GM19455 (cell line): ENCODE measurements around the gene FKBP14.

ENCODE experiments used
- ATAC-seq: cut with Tn5 transposase; IDR thresholded peaks from one replicate; pipeline ENCODE4 v1.9.1; 2021; ENCODE audit not compliant: unreplicated experiment

Gene FKBP14, protein sequence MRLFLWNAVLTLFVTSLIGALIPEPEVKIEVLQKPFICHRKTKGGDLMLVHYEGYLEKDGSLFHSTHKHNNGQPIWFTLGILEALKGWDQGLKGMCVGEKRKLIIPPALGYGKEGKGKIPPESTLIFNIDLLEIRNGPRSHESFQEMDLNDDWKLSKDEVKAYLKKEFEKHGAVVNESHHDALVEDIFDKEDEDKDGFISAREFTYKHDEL

DNA sequence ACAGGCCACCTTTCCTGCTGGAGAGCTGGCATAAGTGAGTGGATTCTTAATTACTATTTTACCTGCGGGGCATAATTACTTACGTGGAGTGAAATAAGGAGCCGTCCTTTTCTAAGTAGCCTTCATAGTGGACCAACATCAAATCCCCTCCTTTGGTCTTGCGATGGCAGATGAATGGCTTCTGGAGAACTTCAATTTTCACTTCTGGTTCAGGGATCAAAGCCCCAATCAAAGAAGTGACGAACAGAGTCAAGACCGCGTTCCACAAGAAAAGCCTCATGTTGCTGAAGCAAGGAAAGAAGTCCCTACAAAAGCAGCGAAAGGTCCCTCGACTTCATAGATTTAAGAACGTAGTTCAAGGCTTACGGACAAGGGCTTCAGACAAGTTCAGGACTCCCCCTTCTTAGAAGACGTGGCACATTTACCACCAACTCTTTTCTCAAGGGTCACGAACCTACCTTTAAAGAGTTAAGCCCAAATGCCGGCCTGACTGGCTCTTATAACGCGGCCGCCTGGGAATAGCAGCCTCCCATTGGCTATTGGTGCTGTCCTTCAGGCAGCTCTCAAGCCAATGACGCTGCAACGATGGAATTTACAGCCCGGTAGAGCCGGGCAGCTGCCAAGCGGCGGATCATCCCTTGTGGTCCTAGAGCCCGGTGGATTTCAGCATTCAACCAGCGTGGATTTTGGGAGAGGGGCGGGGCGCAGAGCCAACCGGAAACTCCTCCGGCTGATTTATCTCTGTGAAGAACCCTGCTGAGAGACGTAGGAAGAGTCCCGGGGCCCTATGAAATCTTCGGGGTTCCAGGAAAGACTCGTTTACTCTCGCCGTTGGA lies at the start of gene FKBP14:
Gene FKBP14, minus strand, starts transcription at position 474 of the 836 bp plus-strand sequence. Its CDS starts 194 bp downstream, at position 280.
- ATAC-seq: peak; percentile 75

DNA sequence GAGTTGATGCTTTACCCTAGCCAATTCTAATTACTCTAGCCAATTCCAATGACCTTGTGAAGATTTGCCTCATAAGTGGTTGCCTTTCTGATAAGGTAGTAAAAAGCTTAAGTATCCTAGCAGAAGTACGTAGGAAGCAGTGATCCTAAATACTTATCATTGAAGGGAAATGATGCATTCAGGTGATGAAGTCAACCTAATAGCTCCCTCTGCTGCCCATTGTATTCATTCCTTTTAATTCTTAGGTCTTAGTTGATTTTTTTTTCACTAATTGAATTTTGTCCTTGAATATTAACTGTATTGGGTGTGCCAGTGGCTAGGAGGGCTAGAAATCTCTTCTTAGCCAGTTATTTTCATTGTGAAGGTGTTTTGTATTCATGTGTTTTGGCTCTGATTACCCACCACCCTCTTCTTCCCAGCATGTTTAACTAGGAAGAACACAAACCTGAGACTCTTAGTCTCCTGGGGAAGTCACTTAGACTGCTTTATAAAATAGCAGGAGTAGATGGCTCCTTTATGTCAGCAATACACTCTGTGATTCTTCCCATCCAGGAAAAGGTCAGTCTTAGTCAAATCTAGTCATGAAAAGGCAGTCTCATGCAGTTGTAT lies 48.0 kb upstream of the FKBP14 start:
- ATAC-seq: no peak

DNA sequence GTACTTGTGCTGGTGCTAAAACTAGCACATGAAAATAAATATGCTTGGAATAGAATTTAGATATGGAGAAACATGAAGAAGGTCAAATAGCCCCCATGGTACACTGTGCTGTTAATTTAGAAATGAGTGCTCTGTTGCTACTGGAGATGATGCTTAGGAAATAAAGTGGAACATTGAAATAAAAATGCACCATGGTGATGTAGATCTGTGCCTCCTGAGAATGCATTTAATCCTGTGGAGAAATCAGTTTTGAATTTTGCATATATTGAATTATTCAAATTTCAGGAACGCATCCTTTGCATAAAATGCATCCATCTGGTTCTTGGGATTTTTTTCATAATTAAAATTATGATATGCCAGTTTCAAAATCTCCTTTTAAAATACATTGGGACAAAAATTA lies 46.2 kb upstream of the FKBP14 start:
- no peak for ATAC-seq

DNA sequence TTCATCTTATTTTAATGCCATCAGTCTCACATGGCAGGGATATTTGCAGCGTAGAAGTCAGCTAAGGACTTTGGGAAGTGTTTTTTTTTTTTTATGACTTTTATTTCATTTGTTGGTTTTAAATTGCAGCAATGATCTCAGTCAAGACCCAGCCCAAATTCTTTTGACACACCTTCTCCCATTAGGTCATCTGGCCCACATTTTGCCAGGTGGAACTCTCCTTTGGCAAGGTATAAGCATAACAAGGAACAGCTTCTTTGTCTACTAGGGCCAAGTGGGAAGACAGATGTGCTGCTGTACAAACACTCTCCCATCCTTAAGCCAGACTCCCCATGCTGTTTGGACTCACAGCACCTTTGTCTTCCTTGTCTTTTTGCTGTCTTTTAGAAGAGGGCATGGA lies 43.5 kb upstream of the FKBP14 start:
- ATAC-seq: no peak

DNA sequence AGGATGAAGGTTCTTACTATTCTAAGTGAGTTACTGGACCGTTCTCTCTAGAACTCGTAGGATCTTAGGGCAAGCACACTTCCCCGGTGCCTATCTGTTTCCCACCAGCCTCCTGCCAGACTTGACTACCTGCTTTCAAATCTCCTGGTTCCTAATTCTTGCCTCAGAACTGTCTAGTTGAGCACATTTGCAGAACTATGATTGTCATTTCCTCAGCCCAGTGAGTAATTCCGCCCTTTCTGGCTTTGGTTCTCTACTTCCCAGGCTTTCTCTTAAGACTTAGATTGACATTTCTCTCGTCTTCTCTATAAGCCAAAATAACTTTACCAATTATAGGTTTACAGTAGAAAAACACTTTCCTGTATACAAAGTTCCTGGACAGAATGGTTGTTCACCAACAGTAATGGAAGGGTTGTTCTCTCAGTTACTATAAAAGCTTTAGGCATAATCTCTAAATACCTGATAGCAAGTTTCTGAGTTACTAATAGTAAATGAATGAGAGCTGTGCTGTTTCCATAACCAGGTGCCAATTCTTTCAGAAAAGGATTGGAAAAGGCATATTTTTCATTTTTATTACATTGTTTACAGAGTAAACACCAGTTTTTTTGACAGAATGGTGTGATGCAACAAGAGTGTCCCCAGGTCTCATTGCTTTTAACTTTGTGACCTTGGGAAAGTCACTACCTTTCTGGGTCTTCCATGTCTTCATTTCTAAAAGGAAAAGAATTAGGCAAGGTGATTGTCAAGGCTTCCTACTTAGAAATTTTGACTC lies 42.8 kb upstream of the FKBP14 start:
- no peak for ATAC-seq

DNA sequence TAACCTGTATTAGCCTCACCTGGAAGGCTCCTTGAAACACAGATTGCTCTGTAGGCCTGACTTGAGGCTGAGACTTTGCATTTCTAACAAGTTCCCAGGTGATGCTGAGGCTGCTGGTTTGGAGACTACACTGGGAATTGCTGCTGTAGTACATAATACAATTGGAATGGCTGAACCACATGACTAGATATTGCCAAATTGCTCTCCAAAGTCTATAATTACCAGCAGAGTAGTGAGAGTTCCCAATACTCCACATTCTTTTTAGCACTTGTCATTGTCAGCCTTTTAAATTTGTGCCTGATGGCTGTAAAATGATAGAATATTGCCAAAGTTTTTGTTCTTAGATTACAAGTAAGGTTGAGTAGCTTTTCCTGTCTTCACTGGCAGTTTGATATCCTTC lies 41.6 kb upstream of the FKBP14 start:
- no peak for ATAC-seq

DNA sequence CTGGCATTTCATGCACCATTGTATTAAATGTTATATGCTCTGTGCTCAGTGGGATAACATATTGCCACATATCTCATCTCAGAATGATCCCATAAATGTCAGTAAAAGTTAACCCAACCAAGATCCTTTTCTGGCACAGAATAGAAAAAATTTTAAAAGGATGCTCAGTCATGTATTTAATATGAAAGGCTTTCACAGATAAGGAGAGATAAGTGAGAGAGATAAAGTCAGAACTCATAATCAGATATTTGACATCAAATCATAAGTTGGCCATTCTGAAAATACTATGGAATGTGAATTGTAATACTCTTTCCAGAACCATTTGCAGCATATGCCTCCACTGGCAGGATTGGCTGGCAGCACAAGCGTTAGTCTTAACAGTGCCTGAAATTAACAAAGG lies 40.2 kb upstream of the FKBP14 start:
- ATAC-seq: no peak

DNA sequence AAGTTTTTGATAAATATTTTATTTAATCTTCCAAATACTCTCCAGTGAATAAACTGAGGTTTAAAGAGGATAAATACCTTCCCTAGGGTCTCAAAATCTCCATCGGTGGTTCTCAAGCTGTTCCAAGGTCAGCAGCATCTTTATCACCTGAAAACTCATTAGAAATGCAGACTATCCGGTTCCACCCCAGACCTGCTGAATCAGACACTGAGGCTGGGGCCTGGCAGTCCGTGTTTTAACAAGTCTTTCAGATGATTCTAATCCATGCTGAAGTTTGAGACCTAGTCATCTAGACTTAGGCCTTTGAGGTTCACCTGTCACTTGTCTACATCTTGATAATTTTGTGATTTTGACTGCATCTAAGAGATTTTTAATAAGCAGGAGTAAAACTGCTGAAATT lies 39.2 kb upstream of the FKBP14 start:
- ATAC-seq: no peak

DNA sequence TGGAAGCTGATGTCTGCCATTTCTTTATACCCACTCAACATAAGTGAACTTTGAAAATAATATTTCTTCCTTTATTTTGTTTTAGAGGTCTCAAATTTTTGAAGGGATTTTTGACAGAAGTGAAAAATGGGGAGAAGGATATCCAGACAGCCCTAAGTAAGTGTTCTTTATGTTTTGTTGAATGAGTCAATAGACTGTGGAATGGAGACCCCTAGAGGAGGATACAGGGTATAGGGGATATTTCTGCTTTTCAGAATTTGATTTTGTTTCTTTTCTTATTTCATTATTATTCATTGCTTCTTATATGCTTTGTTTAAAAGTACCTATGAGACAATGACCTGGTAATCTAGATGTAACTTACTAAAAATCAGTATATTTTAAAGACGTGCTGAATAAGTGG lies 36.1 kb upstream of the FKBP14 start:
- peak; percentile 62 for ATAC-seq

DNA sequence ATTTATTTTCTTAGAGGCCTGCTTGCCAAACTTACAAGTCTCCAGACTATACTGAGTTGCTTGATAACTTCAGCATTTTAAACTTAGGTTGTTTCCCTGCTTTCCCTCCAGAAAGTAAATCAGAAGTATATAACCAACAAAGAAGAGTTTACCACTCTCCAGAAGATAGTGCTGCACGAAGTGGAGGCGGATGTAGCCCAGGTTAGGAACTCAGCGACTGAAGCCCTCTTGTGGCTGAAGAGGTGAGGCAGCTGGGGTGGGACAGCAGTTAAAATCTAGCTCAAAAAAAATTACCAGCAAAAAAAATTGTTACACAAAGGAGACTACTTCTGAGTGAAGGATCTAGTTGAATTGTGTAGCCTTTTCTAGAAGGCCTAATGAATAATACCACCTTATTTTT lies 35.3 kb upstream of the FKBP14 start:
- peak; percentile 64 for ATAC-seq

DNA sequence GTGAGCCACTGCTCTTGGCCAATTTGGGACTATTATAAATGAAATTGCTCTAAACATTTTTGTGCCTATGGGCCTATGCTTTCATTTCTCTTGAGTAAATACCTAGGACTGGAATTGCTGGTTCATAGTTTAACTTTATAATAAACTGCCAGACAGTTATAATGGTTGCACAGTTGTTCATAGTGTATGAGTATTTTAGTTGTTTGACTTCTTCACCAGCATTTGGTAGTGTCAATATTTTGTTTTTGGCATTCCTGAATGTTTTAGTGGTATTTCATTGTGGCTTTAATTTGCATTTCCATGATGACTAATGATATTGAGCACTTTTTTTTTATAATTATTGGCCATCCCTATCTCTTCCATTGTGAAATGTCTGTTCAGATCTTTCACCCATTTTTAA lies 31.2 kb upstream of the FKBP14 start:
- ATAC-seq: no peak

DNA sequence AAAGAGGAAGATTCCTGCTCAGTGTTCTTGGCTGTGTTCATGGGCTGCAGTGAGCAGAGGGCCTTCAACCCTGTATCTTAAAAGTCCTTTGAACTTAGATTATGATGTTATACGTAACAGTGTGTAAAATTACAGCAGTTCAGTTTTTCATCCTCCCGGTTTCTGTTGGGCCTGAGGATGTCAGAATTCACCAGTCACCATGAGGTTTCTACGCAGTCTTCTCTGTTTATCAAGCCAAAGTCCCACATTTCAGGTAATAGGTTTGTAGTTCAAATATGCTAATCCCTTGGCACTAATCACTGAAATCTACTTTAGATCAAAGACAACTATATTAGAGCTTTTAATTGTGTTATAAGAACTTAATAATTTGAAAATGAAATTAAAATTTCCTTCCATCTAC lies 26.6 kb upstream of the FKBP14 start:
- ATAC-seq: no peak

DNA sequence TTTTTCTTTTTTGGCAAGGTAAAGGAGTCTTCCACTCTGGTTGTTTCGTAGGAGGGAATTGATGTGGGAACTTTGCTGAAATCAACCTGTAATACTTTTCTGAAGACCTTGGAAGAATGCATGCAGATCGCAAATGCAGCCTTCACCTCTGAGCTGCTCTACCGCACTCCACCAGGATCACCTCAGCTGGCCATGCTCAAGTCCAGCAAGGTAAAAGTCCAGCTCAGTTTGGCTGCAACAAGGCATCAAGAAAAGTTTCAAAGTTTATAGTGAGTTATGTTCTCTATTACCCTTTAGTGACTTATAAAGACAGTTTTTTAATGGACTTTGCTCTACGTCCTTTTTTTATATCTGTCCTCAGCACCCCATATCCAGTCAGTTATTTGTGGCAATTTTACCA lies 22.7 kb upstream of the FKBP14 start:
- ATAC-seq: no peak

DNA sequence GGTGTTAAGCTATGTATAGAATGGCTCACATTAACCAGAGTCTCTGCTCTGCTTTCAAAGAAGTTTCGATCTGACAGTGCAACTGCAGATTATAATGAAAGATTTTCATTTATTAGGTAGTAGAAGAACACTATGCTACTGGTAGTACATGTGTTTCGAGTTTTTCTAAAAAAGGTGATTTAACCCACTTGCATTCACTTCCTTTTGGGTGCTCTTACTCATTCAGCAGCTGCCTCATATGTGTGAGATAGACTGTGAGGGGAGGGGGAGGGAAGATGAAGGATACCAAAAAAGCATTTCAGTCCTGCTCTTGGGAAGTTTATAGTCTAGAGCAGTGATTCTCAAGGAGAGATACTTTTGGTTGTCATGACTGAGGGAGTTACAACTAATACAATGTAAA lies 22.1 kb upstream of the FKBP14 start:
- no peak for ATAC-seq

DNA sequence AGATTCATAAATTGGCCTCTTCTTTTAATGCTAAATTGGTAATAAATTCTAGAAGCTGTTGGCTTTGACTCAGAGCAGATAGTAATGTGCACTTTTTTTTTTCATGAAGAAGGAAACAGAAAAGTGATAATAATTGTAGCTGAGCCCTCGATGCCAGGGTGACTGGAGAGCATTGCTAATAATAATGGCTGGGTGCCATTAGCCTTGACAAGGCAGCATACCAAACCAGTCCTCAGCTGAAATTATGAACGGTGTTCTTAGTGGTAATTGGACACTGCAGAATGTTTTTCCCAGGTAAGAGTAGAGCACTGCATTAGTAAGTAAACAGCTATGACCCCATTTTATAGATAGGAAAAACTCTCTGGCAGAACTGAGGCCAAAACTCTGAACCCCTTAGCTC lies 20.6 kb upstream of the FKBP14 start:
- no peak for ATAC-seq

DNA sequence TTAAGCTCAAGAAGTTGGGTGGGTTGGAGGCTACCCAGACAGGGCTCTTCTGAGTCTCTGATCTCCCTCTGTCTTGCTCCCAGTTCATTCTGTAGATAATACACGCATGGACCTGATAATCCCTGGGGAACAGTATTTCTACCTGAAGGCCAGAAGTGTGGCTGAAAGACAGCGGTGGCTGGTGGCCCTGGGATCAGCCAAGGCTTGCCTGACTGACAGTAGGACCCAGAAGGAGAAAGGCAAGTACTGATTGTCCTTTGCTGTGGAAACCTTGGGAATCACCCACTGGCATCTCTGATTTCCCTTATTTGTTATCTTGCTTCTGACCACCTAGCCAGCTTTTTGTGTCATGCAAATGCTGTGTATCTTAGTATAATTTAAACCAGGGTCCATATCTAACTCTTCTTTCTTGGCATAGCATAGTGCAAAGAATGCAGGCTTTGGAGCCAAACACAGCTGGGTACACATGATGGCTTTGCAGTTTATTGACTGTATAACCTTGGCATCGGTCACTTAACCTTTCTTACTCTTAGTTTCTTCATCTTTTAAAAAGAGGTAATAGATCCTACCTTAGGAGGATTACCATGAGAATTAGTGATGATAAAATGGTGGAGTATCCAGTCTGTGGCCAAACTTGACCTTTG lies 19.7 kb upstream of the FKBP14 start:
- no peak for ATAC-seq

DNA sequence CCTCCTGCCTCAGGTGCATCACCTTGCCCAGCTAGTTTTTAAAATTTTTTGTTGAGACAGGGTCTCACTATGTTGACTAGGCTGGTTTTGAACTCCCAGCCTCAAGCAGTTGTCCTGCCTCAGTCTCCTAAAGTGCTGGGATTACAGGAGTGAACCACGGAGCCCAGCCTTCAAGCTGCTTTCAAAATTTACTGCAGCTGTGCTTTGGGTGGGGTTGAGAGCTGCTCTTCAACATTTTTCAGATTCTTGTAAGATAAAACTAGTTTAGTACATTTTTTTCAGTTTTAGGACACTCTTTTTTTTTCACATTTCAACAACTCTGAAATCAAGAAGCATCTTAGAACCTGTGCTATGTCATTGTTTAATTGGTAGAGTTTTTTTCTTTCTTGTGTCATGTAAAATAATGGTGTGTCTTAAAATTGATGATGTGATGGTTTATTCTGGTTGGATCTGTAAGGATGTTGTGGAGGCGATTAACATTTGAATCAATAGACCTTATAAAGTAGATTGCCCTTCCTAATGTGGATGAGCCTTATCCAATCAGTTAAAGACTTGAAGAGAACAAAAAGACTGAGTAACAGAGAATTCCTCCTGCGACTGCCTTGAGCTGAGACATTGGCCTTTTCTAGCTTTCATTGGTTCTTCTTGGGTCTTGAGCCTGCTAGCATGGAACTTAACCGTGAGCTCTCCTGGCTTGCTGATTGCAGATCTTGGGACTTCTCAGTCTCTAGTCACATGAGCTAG lies 15.2 kb upstream of the FKBP14 start:
- no peak for ATAC-seq

DNA sequence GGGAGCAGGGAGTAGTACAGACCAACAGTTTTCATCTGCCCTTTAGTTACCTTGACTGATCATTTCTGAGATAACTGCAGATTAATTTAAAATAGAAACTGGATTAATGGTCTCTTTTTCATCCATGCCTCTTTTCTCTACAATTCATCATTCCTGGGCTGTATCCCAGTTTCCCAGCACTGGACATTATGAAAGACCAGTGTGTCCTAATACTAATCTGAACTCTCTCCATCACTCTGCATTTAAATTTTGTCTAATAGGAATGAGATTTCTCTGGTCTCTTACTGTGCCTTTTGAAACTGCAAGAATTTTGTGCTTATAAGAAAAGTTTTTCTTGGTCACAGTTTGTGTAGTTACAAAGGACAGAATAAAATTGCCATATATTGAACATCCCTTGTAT lies 14.4 kb upstream of the FKBP14 start:
- ATAC-seq: no peak

DNA sequence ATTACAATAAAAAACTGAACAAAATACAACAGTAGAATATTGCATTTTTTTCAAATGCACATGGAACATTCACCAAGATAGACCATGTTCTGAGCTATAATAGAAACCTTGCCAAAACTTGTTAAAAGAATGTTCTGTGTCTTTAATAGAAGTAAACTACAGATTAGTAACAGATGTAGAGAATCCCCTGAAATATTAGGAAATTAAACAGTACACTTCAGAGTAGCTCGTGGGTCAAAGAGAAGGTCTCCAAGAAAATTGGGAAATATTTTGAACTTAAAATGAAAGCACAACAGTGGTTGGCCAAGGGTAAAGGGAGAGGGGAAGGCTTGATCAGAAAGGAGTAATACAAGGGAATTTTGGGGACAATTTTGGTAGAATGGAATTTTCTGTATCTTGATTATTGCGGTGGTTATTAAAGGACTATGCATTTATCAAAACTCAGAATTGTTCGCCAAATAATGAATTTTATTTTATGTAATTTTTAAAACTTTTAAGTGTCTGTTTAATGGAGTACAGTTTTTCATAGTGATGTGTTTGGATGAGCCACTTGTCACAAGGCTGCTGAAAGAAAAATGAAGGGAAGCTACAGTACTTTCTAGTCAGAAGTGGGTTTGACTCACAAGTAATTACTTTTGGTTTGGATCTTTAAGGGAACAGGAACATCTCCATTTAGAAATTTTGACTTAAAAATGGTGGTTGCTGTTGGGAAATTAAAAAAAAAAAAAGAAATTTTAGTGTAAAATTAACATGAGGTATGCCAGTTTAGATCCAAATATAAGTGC lies 11.9 kb upstream of the FKBP14 start:
- ATAC-seq: no peak

DNA sequence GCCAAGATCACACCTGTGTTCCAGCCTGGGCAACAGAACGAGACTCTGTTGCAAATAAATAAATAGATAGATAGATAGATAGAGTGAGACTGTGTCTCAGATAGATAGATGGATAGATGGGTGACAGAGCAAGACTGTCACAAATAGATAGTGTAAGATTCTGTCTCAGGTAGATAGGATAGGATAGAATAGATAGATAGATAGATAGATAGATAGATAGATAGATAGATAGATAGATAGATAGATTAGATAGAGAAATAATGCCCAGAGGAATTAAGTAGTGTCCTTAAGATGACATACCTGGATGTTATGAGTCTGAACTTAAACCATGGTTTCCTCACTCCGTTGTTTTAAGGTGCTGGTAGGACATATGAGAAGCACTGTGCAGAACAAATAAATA lies 9.7 kb upstream of the FKBP14 start:
- ATAC-seq: no peak
